Panc1 (cell line): ENCODE measurements around the gene PAX7. TPM values are rescaled to one million over a fixed set of nuclear protein-coding genes. Genes with fewer than 3 reads are reported as not detected.

Experiments used
- ATAC-seq: fragments of 200-7000 bp; cut with Tn5 transposase; 2 replicates; pipeline ENCODE4 v1.9.1; 2020; ENCODE audit warnings: mild to moderate bottlenecking, moderate library complexity
- BruUV-seq: library from RNA; stranded (reverse); fragments of 400-500 nt; replicated peaks from 2 replicates; lab custom pipeline; 2021; lab: Mats Ljungman, UMichigan
- CTCF ChIA-PET: fragments of 300-600 bp; sonication (Branson Sonifier 250); formaldehyde crosslinking; loops from one replicate; lab custom pipeline; 2022; ENCODE audit warnings: antibody characterized with exemption; lab: Charles Lee
- POLR2A ChIA-PET: fragments of 300-600 bp; sonication (Branson Sonifier 250); formaldehyde crosslinking; loops from one replicate; lab custom pipeline; 2022; ENCODE audit warnings: antibody characterized with exemption; lab: Charles Lee
- DNase-seq: peaks from one replicate; pipeline ENCODE4 v3.0.0-alpha.2; 2010; ENCODE audit warnings: low read depth, low spot score
- H3K27ac ChIP-seq: 2 replicates; pipeline ENCODE4 v1.5.1; 2011; ENCODE audit warnings: mild to moderate bottlenecking, low read length, inconsistent platforms
- H3K27me3 ChIP-seq: fragments of 200-500 bp; sonication (Bioruptor generic); 2 replicates; pipeline ENCODE4 v1.6.0; 2014; ENCODE audit warnings: low read length, inconsistent platforms; ENCODE audit not compliant: control insufficient read depth, insufficient read depth
- H3K36me3 ChIP-seq: fragments of 200-500 bp; sonication (Bioruptor generic); 2 replicates; pipeline ENCODE4 v1.5.1; 2014; ENCODE audit warnings: inconsistent platforms, mild to moderate bottlenecking, low read length, moderate library complexity; ENCODE audit not compliant: control insufficient read depth, insufficient read depth
- H3K4me1 ChIP-seq: 2 replicates; pipeline ENCODE4 v1.5.1; 2011; ENCODE audit warnings: inconsistent platforms, mild to moderate bottlenecking, low read length, moderate library complexity; ENCODE audit not compliant: control insufficient read depth, insufficient read depth
- H3K4me3 ChIP-seq, 2 experiments: 2 replicates each; pipeline ENCODE4 v1.5.1; 2011 to 2012; ENCODE audit warnings: low read depth in 2 of 2, low read length in 2 of 2, mild to moderate bottlenecking in 2 of 2, inconsistent platforms in 1 of 2, moderate library complexity in 1 of 2
- H3K9me3 ChIP-seq: fragments of 200-500 bp; sonication (Bioruptor generic); 2 replicates; pipeline ENCODE4 v1.5.1; 2014; ENCODE audit warnings: low read depth, mild to moderate bottlenecking, inconsistent platforms, low read length, moderate library complexity; ENCODE audit not compliant: control insufficient read depth, insufficient read depth
- POLR2AphosphoS5 ChIP-seq: IDR thresholded peaks from 2 replicates; pipeline ENCODE4 v1.6.1; 2012; ENCODE audit warnings: mild to moderate bottlenecking, low read depth, low read length, moderate library complexity
- REST ChIP-seq, 2 experiments: IDR thresholded peaks; 2 replicates each; pipeline ENCODE4 v1.6.1; 2011 to 2012; ENCODE audit warnings: low read depth in 2 of 2, control low read depth in 1 of 2, low read length in 1 of 2, mild to moderate bottlenecking in 1 of 2, moderate library complexity in 1 of 2; ENCODE audit not compliant: insufficient read depth in 1 of 2
- SIN3A ChIP-seq: IDR thresholded peaks from 2 replicates; pipeline ENCODE4 v1.6.1; 2012; ENCODE audit warnings: low read depth, mild to moderate bottlenecking, low read length, moderate library complexity, borderline replicate concordance; ENCODE audit not compliant: insufficient read depth
- TCF7L2 ChIP-seq: IDR thresholded peaks from 2 replicates; pipeline ENCODE4 v1.6.1; 2011; ENCODE audit warnings: mild to moderate bottlenecking, low read depth, low read length, inconsistent platforms
- in situ Hi-C: cut with HindIII; loops from 2 replicates; pipeline ENCODE4 v1.10.0; 2016; ENCODE audit warnings: low sequenced_read_pairs, low pct_unique_long_range_greater_than_20kb
- intact Hi-C: fragments of 100-400 bp; cut with micrococcal nuclease; formaldehyde crosslinking; loops from one replicate; pipeline ENCODE4 v1.10.0; 2022; ENCODE audit not compliant: unreplicated experiment
- total RNA-seq: library from RNA; stranded (reverse); gene quantifications from one replicate; pipeline ENCODE4 v1.2.1, GENCODE V29; 2021; ENCODE audit not compliant: unreplicated experiment
- TF ChIP-seq, protein P1 (sequence below): fragments of 450-650 bp; IDR thresholded peaks from 2 replicates; pipeline ENCODE4 v1.5.1; 2017; ENCODE audit warnings: mild to moderate bottlenecking

The PAX7 gene
- total RNA-seq, 1 experiment from 2014 or later: not detected

GRCh38 chr1:18637962-18638834, 7.6 kb downstream of the PAX7 start:
- Histone ChIP-seq H3K27ac (no peak overlapping the region), H3K4me3 (no peak overlapping the region), H3K4me1 (peaks cover 6% of the 10 kb centered on the region), H3K27me3 (peaks cover 81% of the 10 kb centered on the region), H3K9me3 (no peaks in the 10 kb centered on the region), H3K36me3 (no peaks in the 10 kb centered on the region)
- ATAC-seq: no peak
- ChIA-PET CTCF (no interaction called here), POLR2A (no interaction called here)
- in situ Hi-C loops: no loop called here
- no peak for DNase-seq
- TF ChIP-seq REST (IDR thresholded peaks at IDR 0.05; ENCODE audit: insufficient read depth in 1 of 2, low read depth in 2 of 2, low read length in 1 of 2) (no peak), TCF7L2 (no peak), POLR2AphosphoS5 (no peak), SIN3A (no peak)
- TF ChIP-seq, protein P1, sequence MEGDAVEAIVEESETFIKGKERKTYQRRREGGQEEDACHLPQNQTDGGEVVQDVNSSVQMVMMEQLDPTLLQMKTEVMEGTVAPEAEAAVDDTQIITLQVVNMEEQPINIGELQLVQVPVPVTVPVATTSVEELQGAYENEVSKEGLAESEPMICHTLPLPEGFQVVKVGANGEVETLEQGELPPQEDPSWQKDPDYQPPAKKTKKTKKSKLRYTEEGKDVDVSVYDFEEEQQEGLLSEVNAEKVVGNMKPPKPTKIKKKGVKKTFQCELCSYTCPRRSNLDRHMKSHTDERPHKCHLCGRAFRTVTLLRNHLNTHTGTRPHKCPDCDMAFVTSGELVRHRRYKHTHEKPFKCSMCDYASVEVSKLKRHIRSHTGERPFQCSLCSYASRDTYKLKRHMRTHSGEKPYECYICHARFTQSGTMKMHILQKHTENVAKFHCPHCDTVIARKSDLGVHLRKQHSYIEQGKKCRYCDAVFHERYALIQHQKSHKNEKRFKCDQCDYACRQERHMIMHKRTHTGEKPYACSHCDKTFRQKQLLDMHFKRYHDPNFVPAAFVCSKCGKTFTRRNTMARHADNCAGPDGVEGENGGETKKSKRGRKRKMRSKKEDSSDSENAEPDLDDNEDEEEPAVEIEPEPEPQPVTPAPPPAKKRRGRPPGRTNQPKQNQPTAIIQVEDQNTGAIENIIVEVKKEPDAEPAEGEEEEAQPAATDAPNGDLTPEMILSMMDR: no peak
- intact Hi-C loops: no loop called here
- no TSS peak for BruUV-seq

GRCh38 chr1:18638835-18639364, 8.3 kb downstream of the PAX7 start:
- no peak for ATAC-seq
- H3K27ac ChIP-seq: no peak overlapping the region
- in situ Hi-C loops (no loop called here), intact Hi-C loops (no loop called here)
- H3K27me3 ChIP-seq: peaks cover 77% of the 10 kb centered on the region
- POLR2A ChIA-PET: no interaction called here
- H3K9me3 ChIP-seq: no peaks in the 10 kb centered on the region
- DNase-seq: no peak
- BruUV-seq: no TSS peak
- H3K36me3 ChIP-seq: no peaks in the 10 kb centered on the region
- TF ChIP-seq, protein P1: no peak
- TF ChIP-seq POLR2AphosphoS5: no peak
- no peak for TF ChIP-seq REST (IDR thresholded peaks at IDR 0.05; ENCODE audit: insufficient read depth in 1 of 2, low read depth in 2 of 2, low read length in 1 of 2)
- no peak for TF ChIP-seq SIN3A
- TF ChIP-seq TCF7L2: no peak
- H3K4me3 ChIP-seq: no peak overlapping the region
- H3K4me1 ChIP-seq: peaks cover 11% of the 10 kb centered on the region
- CTCF ChIA-PET: no interaction called here
